ENCODE results near the gene CACNG4. TPM values are rescaled to one million over a fixed set of nuclear protein-coding genes. Genes with fewer than 3 reads are reported as not detected.
A peak's percentile ranks its signal among the peaks of the same experiment; 100 is the strongest.

Gene CACNG4
- total RNA-seq, 1 experiment from 2014 or later, result 40.3 TPM

GRCh38 chr17:66929591-66929990, 34.9 kb upstream of the CACNG4 start:
- in situ Hi-C loops (cut with HindIII; ENCODE audit: low pct_unique_long_range_greater_than_20kb, low sequenced_read_pairs), result no loop called here
- Histone ChIP-seq H3K27me3 (ENCODE audit: control insufficient read depth, insufficient read depth, low read length) (no peaks in the 10 kb centered on the region), H3K4me1 (ENCODE audit: control insufficient read depth, insufficient read depth, low read length) (no peaks in the 10 kb centered on the region), H3K36me3 (ENCODE audit: control insufficient read depth, insufficient read depth, low read length) (no peaks in the 10 kb centered on the region), H3K27ac (ENCODE audit: low read length) (no peak overlapping the region), H3K9me3 (ENCODE audit: control insufficient read depth, insufficient read depth, low read depth, low read length) (no peaks in the 10 kb centered on the region), H3K4me3 (ENCODE audit: low read depth in 2 of 2, low read length in 2 of 2) (no peak overlapping the region)
- TF ChIP-seq REST (IDR thresholded peaks at IDR 0.05; ENCODE audit: insufficient read depth in 1 of 2, low read depth in 2 of 2, low read length in 1 of 2) (no peak), POLR2AphosphoS5 (IDR thresholded peaks at IDR 0.05; ENCODE audit: low read depth, low read length) (no peak), TCF7L2 (IDR thresholded peaks at IDR 0.05; ENCODE audit: low read depth, low read length) (no peak), SIN3A (IDR thresholded peaks at IDR 0.05; ENCODE audit: borderline replicate concordance, insufficient read depth, low read depth, low read length) (no peak)
- TF ChIP-seq, protein P1, sequence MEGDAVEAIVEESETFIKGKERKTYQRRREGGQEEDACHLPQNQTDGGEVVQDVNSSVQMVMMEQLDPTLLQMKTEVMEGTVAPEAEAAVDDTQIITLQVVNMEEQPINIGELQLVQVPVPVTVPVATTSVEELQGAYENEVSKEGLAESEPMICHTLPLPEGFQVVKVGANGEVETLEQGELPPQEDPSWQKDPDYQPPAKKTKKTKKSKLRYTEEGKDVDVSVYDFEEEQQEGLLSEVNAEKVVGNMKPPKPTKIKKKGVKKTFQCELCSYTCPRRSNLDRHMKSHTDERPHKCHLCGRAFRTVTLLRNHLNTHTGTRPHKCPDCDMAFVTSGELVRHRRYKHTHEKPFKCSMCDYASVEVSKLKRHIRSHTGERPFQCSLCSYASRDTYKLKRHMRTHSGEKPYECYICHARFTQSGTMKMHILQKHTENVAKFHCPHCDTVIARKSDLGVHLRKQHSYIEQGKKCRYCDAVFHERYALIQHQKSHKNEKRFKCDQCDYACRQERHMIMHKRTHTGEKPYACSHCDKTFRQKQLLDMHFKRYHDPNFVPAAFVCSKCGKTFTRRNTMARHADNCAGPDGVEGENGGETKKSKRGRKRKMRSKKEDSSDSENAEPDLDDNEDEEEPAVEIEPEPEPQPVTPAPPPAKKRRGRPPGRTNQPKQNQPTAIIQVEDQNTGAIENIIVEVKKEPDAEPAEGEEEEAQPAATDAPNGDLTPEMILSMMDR (IDR thresholded peaks at IDR 0.05), result no peak
- POLR2A ChIA-PET, result interaction anchor here (0.6 kb wide), 1 partner anchor 14 kb away, joined by 3 read pairs; no protein-coding TSS in a partner anchor
- no peak; the same call in 1 of the 2 replicates for ATAC-seq
- no peak for DNase-seq (ENCODE audit: low read depth, low spot score)
- BruUV-seq (replicated peaks), result no TSS peak
- intact Hi-C loops (cut with micrococcal nuclease; ENCODE audit: unreplicated experiment), result no loop called here
- CTCF ChIA-PET, result no interaction called here

- TF ChIP-seq, protein P1 (IDR thresholded peaks at IDR 0.05), result no peak
- TF ChIP-seq SIN3A (IDR thresholded peaks at IDR 0.05; ENCODE audit: borderline replicate concordance, insufficient read depth, low read depth, low read length) (no peak), REST (IDR thresholded peaks at IDR 0.05; ENCODE audit: insufficient read depth in 1 of 2, low read depth in 2 of 2, low read length in 1 of 2) (no peak), TCF7L2 (IDR thresholded peaks at IDR 0.05; ENCODE audit: low read depth, low read length) (no peak), POLR2AphosphoS5 (IDR thresholded peaks at IDR 0.05; ENCODE audit: low read depth, low read length) (no peak)
- in situ Hi-C loops (cut with HindIII; ENCODE audit: low pct_unique_long_range_greater_than_20kb, low sequenced_read_pairs), result no loop called here
- Histone ChIP-seq H3K9me3 (ENCODE audit: control insufficient read depth, insufficient read depth, low read depth, low read length) (no peaks in the 10 kb centered on the region), H3K27ac (ENCODE audit: low read length) (no peak overlapping the region), H3K4me3 (ENCODE audit: low read depth in 2 of 2, low read length in 2 of 2) (no peak overlapping the region), H3K4me1 (ENCODE audit: control insufficient read depth, insufficient read depth, low read length) (no peaks in the 10 kb centered on the region), H3K27me3 (ENCODE audit: control insufficient read depth, insufficient read depth, low read length) (no peaks in the 10 kb centered on the region), H3K36me3 (ENCODE audit: control insufficient read depth, insufficient read depth, low read length) (no peaks in the 10 kb centered on the region)
- ATAC-seq, result peak; percentile 71; the same call in 1 of the 2 replicates
- no TSS peak for BruUV-seq (replicated peaks)
- intact Hi-C loops (cut with micrococcal nuclease; ENCODE audit: unreplicated experiment), result no loop called here
- no peak for DNase-seq (ENCODE audit: low read depth, low spot score)
- CTCF ChIA-PET, result no interaction called here
- POLR2A ChIA-PET, result no interaction called here
Observed at GRCh38 chr17:66930933-66931332, 33.6 kb upstream of the CACNG4 start.

Data from Panc1 (cell line).